ENCODE measurements around the gene S100PBP. TPM values are rescaled to one million over a fixed set of nuclear protein-coding genes. Genes with fewer than 3 reads are reported as not detected.
"Not testable (repeated sequence)": the region's sequence is repeated elsewhere in the genome, so short reads cannot be mapped to it uniquely, and the experiment has no call there.

S100PBP gene
- total RNA-seq, 2 experiments from 2014 or later, result 34.8 to 35.6 TPM

DNA sequence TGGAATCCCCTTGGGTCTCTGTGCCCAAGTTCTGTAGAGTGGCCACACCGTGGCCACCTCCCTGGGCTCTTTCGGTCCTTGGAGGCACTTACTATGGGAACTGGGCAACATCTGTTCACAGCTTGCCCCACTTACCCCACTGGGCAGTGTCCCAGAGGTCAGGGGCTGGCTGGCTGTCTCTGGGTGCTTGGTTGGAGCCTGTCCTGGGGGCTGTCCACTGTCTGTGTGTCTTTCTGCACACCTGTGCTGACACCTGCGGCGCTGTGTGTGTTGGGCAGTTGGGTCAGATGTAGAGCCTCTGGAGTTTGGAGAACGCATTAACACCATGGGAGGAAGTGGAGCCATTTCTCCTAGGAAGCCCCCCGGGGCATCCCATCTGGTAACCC lies 85.1 kb downstream of the S100PBP start:
- ChIA-PET CTCF (interaction anchor here (1.6 kb wide), 1 partner anchor 30 kb away, joined by 3 read pairs; no protein-coding TSS in a partner anchor), POLR2A (no interaction called here)

DNA sequence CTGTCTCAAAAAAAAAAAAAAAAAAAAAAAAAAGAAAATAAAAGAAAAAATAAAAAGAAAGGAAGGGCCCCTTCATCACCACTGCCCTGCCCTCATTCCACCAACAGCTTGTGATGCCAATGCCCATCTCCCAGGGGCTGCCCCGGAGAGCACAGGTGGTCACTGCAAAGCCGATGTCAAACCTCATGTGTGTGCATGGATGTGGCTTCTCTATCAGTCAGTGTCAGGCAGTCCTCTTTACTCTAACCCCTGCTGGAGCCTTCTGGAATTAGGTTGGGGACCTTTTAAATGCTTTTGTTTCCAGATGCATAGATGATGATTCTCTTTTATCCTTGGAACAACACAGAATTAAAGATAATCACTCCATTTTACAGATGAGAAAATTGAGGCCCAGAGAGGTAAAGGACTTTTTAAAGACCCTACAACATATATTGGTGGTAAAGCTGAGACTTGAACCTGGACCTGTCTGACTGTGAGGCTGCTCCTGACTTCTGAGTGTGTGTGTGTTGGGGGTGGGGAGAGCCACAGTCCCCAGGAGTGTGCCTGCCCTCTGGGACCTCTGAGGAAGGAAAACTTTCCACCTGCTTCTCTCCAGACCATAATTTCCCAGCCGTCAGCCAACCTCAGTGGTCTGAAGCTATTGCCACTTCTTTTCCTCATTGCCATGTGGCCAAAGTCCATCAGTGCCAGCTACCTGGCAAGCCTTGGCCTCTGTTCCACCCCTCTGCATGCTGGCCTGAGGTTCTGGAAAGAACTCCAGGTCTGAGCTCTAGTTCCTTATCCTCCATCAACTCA lies 86.7 kb downstream of the S100PBP start:
- POLR2A ChIA-PET, result no interaction called here
- CTCF ChIA-PET, result no interaction called here

DNA sequence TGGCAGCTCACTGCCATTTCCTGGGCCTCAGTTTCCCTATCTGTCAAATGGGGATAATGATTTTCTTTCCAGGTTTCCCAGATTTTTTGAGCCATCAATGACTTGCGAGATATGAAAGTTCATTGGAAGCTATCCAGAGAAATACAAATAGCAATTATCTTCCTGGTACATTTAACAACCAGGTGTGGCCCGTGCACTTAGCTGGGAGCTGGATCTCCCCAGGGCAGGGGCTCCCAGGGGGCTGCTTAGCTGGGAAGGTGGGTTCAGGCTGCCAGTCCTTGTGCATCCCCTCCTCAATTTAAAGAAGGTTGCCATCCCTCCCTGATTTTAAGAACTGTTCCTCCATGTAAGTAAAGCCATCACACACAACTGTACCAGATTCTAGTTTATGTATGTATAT lies 87.3 kb downstream of the S100PBP start:
- POLR2A ChIA-PET, result no interaction called here
- CTCF ChIA-PET, result no interaction called here

DNA sequence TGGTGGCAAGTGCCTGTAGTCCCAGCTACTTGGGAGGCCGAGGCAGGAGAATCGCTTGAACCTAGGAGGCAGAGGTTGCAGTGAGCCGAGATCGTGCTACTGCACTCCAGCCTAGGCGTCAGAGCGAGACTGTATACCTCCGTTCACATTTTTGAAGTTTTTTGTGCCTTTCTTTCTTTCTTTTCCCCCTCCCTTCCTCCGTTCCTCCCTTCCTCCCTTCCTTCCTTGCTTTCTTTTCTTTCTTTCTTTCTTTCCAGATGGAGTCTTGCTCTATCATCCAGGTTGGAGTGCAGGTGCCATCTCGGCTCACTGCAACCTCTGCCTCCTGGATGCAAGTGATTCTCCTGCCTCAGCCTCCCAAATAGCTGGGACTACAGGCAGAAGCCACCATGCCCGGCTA lies 88.1 kb downstream of the S100PBP start:
- CTCF ChIA-PET, result interaction anchor here (0.7 kb wide), 1 partner anchor 92 kb away, joined by 4 read pairs; no protein-coding TSS in a partner anchor
- POLR2A ChIA-PET, result not testable (repeated sequence)

DNA sequence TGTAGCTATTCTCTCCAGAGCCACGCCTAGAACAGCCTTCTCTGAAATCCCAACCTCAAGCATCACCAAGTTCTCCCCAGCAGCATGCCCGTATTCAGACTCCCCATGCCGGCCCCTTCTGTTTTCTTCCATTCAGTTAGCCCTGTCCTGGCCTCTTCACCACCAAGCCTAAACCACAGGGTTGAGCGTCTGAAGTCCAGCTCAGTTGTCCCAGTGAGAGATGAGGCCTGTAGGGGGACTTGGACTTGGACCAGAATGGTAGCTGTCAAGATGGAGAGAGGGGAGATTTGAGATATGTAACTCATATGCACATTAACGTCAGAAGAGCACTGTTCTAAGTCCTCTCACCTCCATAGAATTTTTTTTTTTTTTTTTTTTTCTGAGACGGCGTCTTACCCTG lies 89.2 kb downstream of the S100PBP start:
- ChIA-PET POLR2A (no interaction called here), CTCF (interaction anchor here (0.8 kb wide), 1 partner anchor 15 kb away, joined by 3 read pairs; no protein-coding TSS in a partner anchor)

DNA sequence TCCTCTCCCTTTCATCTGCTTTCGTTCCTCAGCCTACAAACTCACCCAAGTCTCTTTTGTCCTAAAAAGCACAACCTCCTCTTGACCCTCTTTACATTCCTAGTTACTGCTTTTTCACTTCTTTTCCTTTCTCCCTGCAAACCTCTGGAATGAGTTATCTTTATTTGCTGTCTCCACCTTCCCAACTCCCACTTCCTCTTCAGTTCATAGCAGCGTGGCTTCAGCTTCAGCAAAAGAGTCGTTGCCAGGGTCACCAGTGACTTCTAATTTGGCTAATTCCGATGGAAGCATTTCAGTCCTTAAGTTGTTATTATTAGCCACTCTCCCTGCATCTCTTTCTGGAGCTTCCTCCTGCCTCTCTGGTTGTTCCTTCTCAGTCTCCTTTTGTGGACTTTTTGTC lies 90.0 kb downstream of the S100PBP start:
- CTCF ChIA-PET, result interaction anchor here (0.8 kb wide), 1 partner anchor 15 kb away, joined by 3 read pairs; no protein-coding TSS in a partner anchor
- POLR2A ChIA-PET, result interaction anchor here (0.8 kb wide), 1 partner anchor 201 kb away, joined by 3 read pairs; no protein-coding TSS in a partner anchor

Other genes with a start within 250 kb of the S100PBP start
- 10 to 100 TPM; 76.9 to 83.7 TPM for gene ZBTB8OS, start 167.1 kb upstream of the S100PBP start, total RNA-seq
- 100 to 1,000 TPM; 295 to 302 TPM for gene RBBP4, start 166.4 kb upstream of the S100PBP start, total RNA-seq
- gene SYNC, start 114.9 kb upstream of the S100PBP start, total RNA-seq, result not detected
- gene YARS1, start 295 bp upstream of the S100PBP start, total RNA-seq, result 100 to 1,000 TPM; 241 to 243 TPM
- gene FNDC5, start 53.3 kb downstream of the S100PBP start, total RNA-seq, result not detected
- gene HPCA, start 68.8 kb downstream of the S100PBP start, total RNA-seq, result not detected
- 1 to 10 TPM; 3.0 to 3.2 TPM for gene TMEM54, start 83.7 kb downstream of the S100PBP start, total RNA-seq
- 10 to 100 TPM; 21.7 to 22.5 TPM for gene RNF19B, start 147.2 kb downstream of the S100PBP start, total RNA-seq
- gene AK2, start 219.2 kb downstream of the S100PBP start, total RNA-seq, result 100 to 1,000 TPM; 384 TPM

Data from activated CD8-positive, alpha-beta memory T cell treated with anti-CD3 and anti-CD28 coated beads for 36 hours (primary cell).